Progenitor cell of endocrine pancreas (in vitro differentiated cells): ENCODE measurements around the gene BSND. TPM values are rescaled to one million over a fixed set of nuclear protein-coding genes. Genes with fewer than 3 reads are reported as not detected.

Source experiments
- DNase-seq: peaks from one replicate; pipeline ENCODE4 v3.0.0; 2021; ENCODE audit warnings: low spot score; ENCODE audit not compliant: unreplicated experiment
- H3K27ac Mint-ChIP-seq: 2 replicates; pipeline ENCODE4 v1.8.0; 2021; ENCODE audit warnings: mild to moderate bottlenecking, moderate library complexity, mixed read lengths
- H3K27me3 Mint-ChIP-seq: 2 replicates; pipeline ENCODE4 v1.8.0; 2021; ENCODE audit warnings: mixed read lengths
- H3K36me3 Mint-ChIP-seq: 2 replicates; pipeline ENCODE4 v1.8.0; 2022; ENCODE audit warnings: mixed read lengths; ENCODE audit not compliant: insufficient read depth
- H3K4me1 Mint-ChIP-seq: 2 replicates; pipeline ENCODE4 v1.8.0; 2021; ENCODE audit warnings: low read depth, mixed read lengths
- H3K4me3 Mint-ChIP-seq: 2 replicates; pipeline ENCODE4 v1.8.0; 2021; ENCODE audit warnings: low read depth, mild to moderate bottlenecking, moderate library complexity, mixed read lengths
- H3K9me3 Mint-ChIP-seq: 2 replicates; pipeline ENCODE4 v1.8.0; 2021; ENCODE audit warnings: low read depth, mixed read lengths
- total RNA-seq: library from RNA; stranded (reverse); gene quantifications from 2 replicates; pipeline ENCODE4 v1.2.1, GENCODE V29; 2021
- TF ChIP-seq, protein P1 (sequence below): fragments of 200-600 bp; sonication (generic); IDR thresholded peaks from one replicate; pipeline ENCODE4 v1.5.0; 2021; ENCODE audit warnings: antibody characterized with exemption, mild to moderate bottlenecking; ENCODE audit not compliant: unreplicated experiment

BSND gene
- total RNA-seq, 1 donor from 2014 or later, result not detected

DNA sequence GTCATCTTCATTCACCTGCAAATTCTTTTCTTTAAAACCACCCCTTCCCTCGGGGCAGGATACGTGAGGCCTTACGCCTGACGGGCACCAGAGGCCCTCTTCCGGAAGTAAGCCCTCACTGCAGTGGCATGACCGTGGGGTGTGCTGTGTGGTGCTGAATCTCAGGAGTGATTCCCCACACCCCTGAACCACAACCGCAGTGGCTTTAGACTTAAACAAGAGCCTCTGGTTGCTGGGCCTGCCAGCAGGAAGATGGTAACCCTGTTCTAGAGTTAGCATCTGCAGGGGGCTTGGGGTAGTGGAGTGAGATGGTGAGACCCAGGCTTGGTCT is 12.1 kb downstream of the BSND start:
- TF ChIP-seq, protein P1, sequence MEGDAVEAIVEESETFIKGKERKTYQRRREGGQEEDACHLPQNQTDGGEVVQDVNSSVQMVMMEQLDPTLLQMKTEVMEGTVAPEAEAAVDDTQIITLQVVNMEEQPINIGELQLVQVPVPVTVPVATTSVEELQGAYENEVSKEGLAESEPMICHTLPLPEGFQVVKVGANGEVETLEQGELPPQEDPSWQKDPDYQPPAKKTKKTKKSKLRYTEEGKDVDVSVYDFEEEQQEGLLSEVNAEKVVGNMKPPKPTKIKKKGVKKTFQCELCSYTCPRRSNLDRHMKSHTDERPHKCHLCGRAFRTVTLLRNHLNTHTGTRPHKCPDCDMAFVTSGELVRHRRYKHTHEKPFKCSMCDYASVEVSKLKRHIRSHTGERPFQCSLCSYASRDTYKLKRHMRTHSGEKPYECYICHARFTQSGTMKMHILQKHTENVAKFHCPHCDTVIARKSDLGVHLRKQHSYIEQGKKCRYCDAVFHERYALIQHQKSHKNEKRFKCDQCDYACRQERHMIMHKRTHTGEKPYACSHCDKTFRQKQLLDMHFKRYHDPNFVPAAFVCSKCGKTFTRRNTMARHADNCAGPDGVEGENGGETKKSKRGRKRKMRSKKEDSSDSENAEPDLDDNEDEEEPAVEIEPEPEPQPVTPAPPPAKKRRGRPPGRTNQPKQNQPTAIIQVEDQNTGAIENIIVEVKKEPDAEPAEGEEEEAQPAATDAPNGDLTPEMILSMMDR, result peak; percentile 33
- Mint-ChIP-seq H3K4me1 (no peaks in the 10 kb centered on the region), H3K9me3 (no peaks in the 10 kb centered on the region), H3K4me3 (no peak overlapping the region), H3K36me3 (no peaks in the 10 kb centered on the region), H3K27me3 (peaks cover 29% of the 10 kb centered on the region), H3K27ac (no peak overlapping the region)
- no peak for DNase-seq

DNA sequence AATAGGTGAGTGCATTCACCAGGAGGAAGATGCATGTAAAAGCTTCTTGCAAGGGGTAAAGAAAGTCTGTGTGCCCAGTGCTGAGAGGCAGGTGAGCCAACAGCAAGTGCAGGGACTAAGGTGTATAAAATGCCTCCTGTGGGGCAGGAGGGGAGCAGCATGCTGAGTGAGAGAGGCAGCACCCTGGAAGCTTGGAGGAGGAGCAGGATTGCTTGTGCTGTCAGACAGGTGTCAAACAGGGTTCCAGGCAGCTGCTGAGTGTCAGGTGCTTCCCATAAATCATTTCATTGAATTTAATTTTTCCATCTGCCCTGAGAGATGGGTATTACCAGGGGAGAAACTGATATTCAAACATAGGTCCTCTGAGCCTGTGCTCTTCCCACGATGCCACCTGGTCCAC is 13.9 kb downstream of the BSND start:
- peak overlapping the region; percentile 59 for H3K27ac Mint-ChIP-seq
- H3K4me3 Mint-ChIP-seq, result no peak overlapping the region
- H3K4me1 Mint-ChIP-seq, result no peaks in the 10 kb centered on the region
- no peak for DNase-seq
- no peaks in the 10 kb centered on the region for H3K36me3 Mint-ChIP-seq
- H3K9me3 Mint-ChIP-seq, result no peaks in the 10 kb centered on the region
- peaks cover 39% of the 10 kb centered on the region for H3K27me3 Mint-ChIP-seq
- TF ChIP-seq, protein P1, result no peak

DNA sequence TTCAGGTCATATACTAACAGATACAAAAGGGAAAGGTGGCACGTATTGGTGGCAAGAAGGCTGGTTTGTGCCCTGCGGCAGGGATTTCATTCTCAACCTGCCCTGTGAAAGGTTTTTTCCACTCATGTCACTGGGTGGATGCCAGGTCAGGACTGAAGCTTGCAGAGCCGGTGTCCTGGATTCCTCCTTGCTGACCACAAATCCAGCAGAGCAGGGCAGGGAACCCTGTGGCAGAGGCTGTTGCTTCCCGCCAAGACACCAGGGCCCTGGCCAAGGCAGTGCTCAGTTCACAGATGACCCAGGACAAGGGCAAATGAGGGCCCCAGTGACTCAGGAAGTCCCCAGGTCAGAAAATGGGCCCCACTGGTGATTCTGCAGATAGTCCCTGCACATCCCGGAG is 16.4 kb downstream of the BSND start:
- Mint-ChIP-seq H3K27ac (no peak overlapping the region), H3K36me3 (no peaks in the 10 kb centered on the region), H3K27me3 (peaks cover 45% of the 10 kb centered on the region), H3K4me3 (no peak overlapping the region), H3K4me1 (no peaks in the 10 kb centered on the region), H3K9me3 (no peaks in the 10 kb centered on the region)
- DNase-seq, result no peak
- TF ChIP-seq, protein P1, result no peak

DNA sequence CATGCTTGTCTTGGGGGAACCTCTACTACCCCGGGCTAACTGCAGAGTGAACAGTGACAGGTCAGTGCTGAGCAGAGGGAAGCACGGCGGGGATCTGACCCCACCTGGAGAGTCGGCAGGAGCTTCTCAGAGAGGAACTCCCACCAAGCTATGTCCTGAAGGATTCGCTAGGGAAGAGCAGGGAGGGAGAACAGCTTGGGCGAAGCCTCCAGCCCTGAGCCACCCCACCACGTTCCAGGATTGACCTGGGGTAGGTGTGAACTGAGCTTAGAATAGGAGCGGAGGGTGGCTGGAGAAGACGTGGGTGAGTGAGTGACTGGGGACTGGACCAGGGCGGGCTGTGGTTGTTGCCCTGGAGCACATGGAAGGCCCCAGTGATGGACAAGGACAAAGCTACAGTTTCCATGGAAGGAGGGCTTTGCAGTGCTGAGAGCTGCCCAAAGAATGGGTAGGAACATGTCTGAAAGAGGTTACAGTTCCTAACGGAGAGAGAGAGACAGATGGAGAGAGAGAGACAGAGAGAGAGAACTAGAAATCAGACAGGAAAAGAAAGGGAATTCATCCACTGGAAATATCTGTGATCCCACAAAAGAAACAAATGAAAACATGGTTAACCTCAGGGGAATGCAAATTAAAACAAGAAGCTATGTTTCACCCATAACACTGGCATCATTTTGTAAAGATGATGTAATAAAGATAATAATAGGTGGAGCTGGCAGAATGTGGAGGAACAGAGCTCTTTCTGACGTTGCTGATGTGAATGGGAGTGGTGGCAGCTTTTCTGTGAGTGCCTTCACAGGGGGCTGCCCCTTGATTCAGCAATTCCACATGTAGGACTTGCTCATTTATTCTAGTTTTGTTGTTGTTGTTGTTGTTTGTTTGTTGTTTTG is 17.2 kb downstream of the BSND start:
- no peaks in the 10 kb centered on the region for H3K9me3 Mint-ChIP-seq
- no peak for DNase-seq
- no peaks in the 10 kb centered on the region for H3K4me1 Mint-ChIP-seq
- H3K27ac Mint-ChIP-seq, result no peak overlapping the region
- no peaks in the 10 kb centered on the region for H3K36me3 Mint-ChIP-seq
- TF ChIP-seq, protein P1, result no peak
- H3K27me3 Mint-ChIP-seq, result peaks cover 49% of the 10 kb centered on the region
- no peak overlapping the region for H3K4me3 Mint-ChIP-seq

DNA sequence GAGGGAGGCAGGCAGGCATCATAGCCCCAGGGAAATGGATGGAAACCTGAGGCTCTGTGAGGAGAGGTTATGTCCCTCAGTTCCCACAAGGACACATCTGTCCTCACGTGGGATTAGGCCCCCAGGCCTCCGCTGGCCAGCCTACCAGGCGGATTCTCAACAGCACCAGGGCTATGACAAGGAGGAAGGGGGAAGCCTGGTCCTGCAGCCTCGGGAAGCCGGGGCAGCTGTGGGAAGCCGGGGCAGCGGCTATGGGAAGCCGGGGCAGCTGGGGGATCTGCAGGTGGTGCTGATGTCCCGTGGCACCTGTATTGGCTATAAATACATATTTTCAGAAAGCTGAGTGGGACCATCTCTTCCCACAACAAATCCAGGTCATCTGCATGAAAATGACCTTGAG is 19.7 kb downstream of the BSND start:
- Mint-ChIP-seq H3K27me3 (peaks cover 48% of the 10 kb centered on the region), H3K4me3 (no peak overlapping the region), H3K4me1 (no peaks in the 10 kb centered on the region)

More for the DNA sequence above, 19.7 kb downstream of the BSND start:
- H3K36me3 Mint-ChIP-seq, result no peaks in the 10 kb centered on the region
- TF ChIP-seq, protein P1, result no peak
- no peaks in the 10 kb centered on the region for H3K9me3 Mint-ChIP-seq
- no peak for DNase-seq
- no peak overlapping the region for H3K27ac Mint-ChIP-seq
